Retina (tissue), 1 donor: ENCODE measurements around the gene FBXL2.
"Not testable (repeated sequence)": the region's sequence is repeated elsewhere in the genome, so short reads cannot be mapped to it uniquely, and the experiment has no call there.

ENCODE experiments used
- DNase-seq: peaks from one replicate; pipeline ENCODE4 v3.0.0-alpha.2; 2016

FBXL2 gene

GRCh38 chr3:33317963-33318709 lies 40.9 kb downstream of the FBXL2 start:
- DNase-seq = no peak

- no peak for DNase-seq
These were observed 41.6 kb downstream of the FBXL2 start for GRCh38 chr3:33318710-33319380.

- no peak for DNase-seq
These were observed 45.2 kb downstream of the FBXL2 start for GRCh38 chr3:33322412-33322811.

GRCh38 chr3:33331414-33331813 lies 54.2 kb downstream of the FBXL2 start:
- no peak for DNase-seq

GRCh38 chr3:33334364-33334763 lies 57.1 kb downstream of the FBXL2 start:
- DNase-seq = no peak

- not testable (repeated sequence) for DNase-seq
These were observed 61.8 kb downstream of the FBXL2 start for GRCh38 chr3:33338936-33339465.

GRCh38 chr3:33339758-33340157 lies 62.5 kb downstream of the FBXL2 start:
- no peak for DNase-seq

- no peak for DNase-seq
These were observed 78.4 kb downstream of the FBXL2 start for GRCh38 chr3:33355611-33356010.

- DNase-seq = no peak
These were observed 81.0 kb downstream of the FBXL2 start for GRCh38 chr3:33358172-33358781.

- no peak for DNase-seq
These were observed 83.0 kb downstream of the FBXL2 start for GRCh38 chr3:33360136-33360825.

- no peak for DNase-seq
These were observed 86.0 kb downstream of the FBXL2 start for GRCh38 chr3:33363113-33363800.

GRCh38 chr3:33364060-33364459 lies 86.8 kb downstream of the FBXL2 start:
- DNase-seq = no peak

- no peak for DNase-seq
These were observed 87.4 kb downstream of the FBXL2 start for GRCh38 chr3:33364531-33365128.

- DNase-seq = peak; percentile 67
These were observed 95.2 kb downstream of the FBXL2 start for GRCh38 chr3:33372218-33373081.

GRCh38 chr3:33373082-33373437 lies 95.8 kb downstream of the FBXL2 start:
- no peak for DNase-seq

GRCh38 chr3:33377489-33377888 lies 100.2 kb downstream of the FBXL2 start:
- DNase-seq = no peak

GRCh38 chr3:33377931-33378330 lies 100.7 kb downstream of the FBXL2 start:
- no peak for DNase-seq

- DNase-seq = no peak
These were observed 103.4 kb downstream of the FBXL2 start for GRCh38 chr3:33380653-33381052.

GRCh38 chr3:33383951-33384350 lies 106.7 kb downstream of the FBXL2 start:
- DNase-seq = no peak

- DNase-seq = no peak
These were observed 108.2 kb downstream of the FBXL2 start for GRCh38 chr3:33385423-33385822.

GRCh38 chr3:33386631-33387030 lies 109.4 kb downstream of the FBXL2 start:
- no peak for DNase-seq
